Stimulated activated naive B cell treated with anti-CD40 and anti-IgM and Interleukin-4, amounts not matched to agents 10 μg/mL and 1 μg/mL and 100 μg/mL, for 72 hours (primary cell): ENCODE results near the gene SLC2A3.
"Not testable (repeated sequence)": the region's sequence is repeated elsewhere in the genome, so short reads cannot be mapped to it uniquely, and the experiment has no call there.

Experiments used
- ATAC-seq, 2 donors: fragments of 150-1000 bp; cut with Tn5 transposase; replicated peaks; 2 replicates each; pipeline ENCODE4 v1.10.0; 2021; ENCODE audit warnings: moderate library complexity in 1 of 2
- DNase-seq: peaks from one replicate; pipeline ENCODE4 v3.0.0; 2021
- H3K27ac Mint-ChIP-seq: one replicate; pipeline ENCODE4 v1.8.0; 2022; ENCODE audit warnings: mild to moderate bottlenecking, mixed read lengths
- H3K27me3 Mint-ChIP-seq, 2 donors: one replicate each; pipeline ENCODE4 v1.8.0; 2022; ENCODE audit warnings: mixed read lengths in 2 of 2
- H3K36me3 Mint-ChIP-seq, 2 donors: one replicate each; pipeline ENCODE4 v1.8.0; 2022; ENCODE audit warnings: mixed read lengths in 2 of 2, mild to moderate bottlenecking in 1 of 2
- H3K4me1 Mint-ChIP-seq, 2 donors: one replicate each; pipeline ENCODE4 v1.8.0; 2022; ENCODE audit warnings: mixed read lengths in 2 of 2, mild to moderate bottlenecking in 1 of 2
- H3K4me3 Mint-ChIP-seq, 2 donors: one replicate each; pipeline ENCODE4 v1.8.0; 2022; ENCODE audit warnings: mild to moderate bottlenecking in 2 of 2, mixed read lengths in 2 of 2, moderate library complexity in 1 of 2
- H3K9me3 Mint-ChIP-seq, 2 donors: one replicate each; pipeline ENCODE4 v1.8.0; 2022; ENCODE audit warnings: mixed read lengths in 2 of 2, mild to moderate bottlenecking in 1 of 2

SLC2A3 gene

GRCh38 chr12:7915661-7916403, 20.2 kb downstream of the SLC2A3 start:
- Mint-ChIP-seq H3K36me3 (peaks cover 20 to 37% of the 10 kb centered on the region in 2 donors), H3K27me3 (no peaks in the 10 kb centered on the region), H3K4me1 (peaks cover 2 to 21% of the 10 kb centered on the region in 2 donors), H3K4me3 (no peak overlapping the region), H3K27ac (no peak overlapping the region), H3K9me3 (no peaks in the 10 kb centered on the region)
- ATAC-seq: no peak
- no peak for DNase-seq

- H3K27me3 Mint-ChIP-seq, H3K9me3 Mint-ChIP-seq, H3K36me3 Mint-ChIP-seq, H3K4me3 Mint-ChIP-seq, H3K27ac Mint-ChIP-seq, H3K4me1 Mint-ChIP-seq, ATAC-seq, DNase-seq: not testable (repeated sequence)
These were observed 25.9 kb downstream of the SLC2A3 start for GRCh38 chr12:7910106-7910505.

- no peak for ATAC-seq
- no peak overlapping the region for H3K27ac Mint-ChIP-seq
- DNase-seq: no peak
- H3K4me3 Mint-ChIP-seq: no peak overlapping the region
- H3K36me3 Mint-ChIP-seq: no peaks in the 10 kb centered on the region
- H3K9me3 Mint-ChIP-seq: no peaks in the 10 kb centered on the region
- no peaks in the 10 kb centered on the region for H3K27me3 Mint-ChIP-seq
- no peaks in the 10 kb centered on the region for H3K4me1 Mint-ChIP-seq
These were observed 29.0 kb downstream of the SLC2A3 start for GRCh38 chr12:7907009-7907408.

GRCh38 chr12:7906303-7906702, 29.7 kb downstream of the SLC2A3 start:
- not testable (repeated sequence) for H3K9me3 Mint-ChIP-seq, H3K36me3 Mint-ChIP-seq, H3K4me3 Mint-ChIP-seq, ATAC-seq, H3K4me1 Mint-ChIP-seq, H3K27ac Mint-ChIP-seq, H3K27me3 Mint-ChIP-seq, DNase-seq

GRCh38 chr12:7905600-7906125, 30.3 kb downstream of the SLC2A3 start:
- not testable (repeated sequence) for H3K9me3 Mint-ChIP-seq, ATAC-seq, H3K27me3 Mint-ChIP-seq, H3K36me3 Mint-ChIP-seq, H3K4me3 Mint-ChIP-seq, DNase-seq, H3K27ac Mint-ChIP-seq, H3K4me1 Mint-ChIP-seq

GRCh38 chr12:7905071-7905470, 30.9 kb downstream of the SLC2A3 start:
- DNase-seq (no peak), ATAC-seq (no peak)
- no peaks in the 10 kb centered on the region for H3K4me1 Mint-ChIP-seq
- H3K27me3 Mint-ChIP-seq: no peaks in the 10 kb centered on the region
- no peak overlapping the region for H3K4me3 Mint-ChIP-seq
- H3K9me3 Mint-ChIP-seq: no peaks in the 10 kb centered on the region
- no peaks in the 10 kb centered on the region for H3K36me3 Mint-ChIP-seq
- H3K27ac Mint-ChIP-seq: no peak overlapping the region

- not testable (repeated sequence) for H3K27ac Mint-ChIP-seq, ATAC-seq, H3K36me3 Mint-ChIP-seq, H3K9me3 Mint-ChIP-seq, H3K4me1 Mint-ChIP-seq, DNase-seq, H3K27me3 Mint-ChIP-seq, H3K4me3 Mint-ChIP-seq
These were observed 33.6 kb downstream of the SLC2A3 start for GRCh38 chr12:7902416-7902815.

- no peak for DNase-seq
- Mint-ChIP-seq H3K9me3 (no peaks in the 10 kb centered on the region), H3K27ac (no peak overlapping the region), H3K4me3 (no peak overlapping the region), H3K27me3 (no peaks in the 10 kb centered on the region), H3K4me1 (no peaks in the 10 kb centered on the region), H3K36me3 (no peaks in the 10 kb centered on the region)
- no peak for ATAC-seq
These were observed 36.2 kb downstream of the SLC2A3 start for GRCh38 chr12:7899755-7900154.

GRCh38 chr12:7896726-7897125, 39.3 kb downstream of the SLC2A3 start:
- not testable (repeated sequence) for ATAC-seq, H3K9me3 Mint-ChIP-seq, DNase-seq, H3K27ac Mint-ChIP-seq, H3K4me3 Mint-ChIP-seq, H3K4me1 Mint-ChIP-seq, H3K36me3 Mint-ChIP-seq, H3K27me3 Mint-ChIP-seq

- Mint-ChIP-seq H3K36me3 (no peaks in the 10 kb centered on the region), H3K4me1 (no peaks in the 10 kb centered on the region), H3K9me3 (no peaks in the 10 kb centered on the region), H3K4me3 (no peak overlapping the region), H3K27me3 (peaks cover 0 to 5% of the 10 kb centered on the region in 2 donors), H3K27ac (no peak overlapping the region)
- ATAC-seq (no peak), DNase-seq (no peak)
These were observed 43.6 kb downstream of the SLC2A3 start for GRCh38 chr12:7892186-7892980.

GRCh38 chr12:7884689-7885088, 51.3 kb downstream of the SLC2A3 start:
- no peak overlapping the region for H3K27ac Mint-ChIP-seq
- DNase-seq: no peak
- H3K4me1 Mint-ChIP-seq: peaks cover 3 to 8% of the 10 kb centered on the region in 2 donors
- no peaks in the 10 kb centered on the region for H3K36me3 Mint-ChIP-seq
- ATAC-seq: no peak
- no peaks in the 10 kb centered on the region for H3K9me3 Mint-ChIP-seq
- no peaks in the 10 kb centered on the region for H3K27me3 Mint-ChIP-seq
- H3K4me3 Mint-ChIP-seq: no peak overlapping the region

GRCh38 chr12:7881736-7882120, 54.3 kb downstream of the SLC2A3 start:
- not testable (repeated sequence) for H3K36me3 Mint-ChIP-seq, H3K4me3 Mint-ChIP-seq, DNase-seq, ATAC-seq, H3K4me1 Mint-ChIP-seq, H3K9me3 Mint-ChIP-seq, H3K27me3 Mint-ChIP-seq, H3K27ac Mint-ChIP-seq

- H3K9me3 Mint-ChIP-seq, ATAC-seq, H3K4me1 Mint-ChIP-seq, H3K4me3 Mint-ChIP-seq, H3K27me3 Mint-ChIP-seq, H3K27ac Mint-ChIP-seq, H3K36me3 Mint-ChIP-seq, DNase-seq: not testable (repeated sequence)
These were observed 54.8 kb downstream of the SLC2A3 start for GRCh38 chr12:7880952-7881735.

GRCh38 chr12:7879246-7879645, 56.7 kb downstream of the SLC2A3 start:
- Mint-ChIP-seq H3K4me1 (no peaks in the 10 kb centered on the region), H3K9me3 (no peaks in the 10 kb centered on the region), H3K27ac (no peak overlapping the region), H3K27me3 (peaks cover 0 to under 1% of the 10 kb centered on the region in 2 donors), H3K4me3 (no peak overlapping the region), H3K36me3 (no peaks in the 10 kb centered on the region)
- DNase-seq (no peak), ATAC-seq (no peak)
